HG02973 (cell line): ENCODE results near the gene CLASRP.
"Not testable (repeated sequence)": the region's sequence is repeated elsewhere in the genome, so short reads cannot be mapped to it uniquely, and the experiment has no call there.

ENCODE experiments used
- ATAC-seq: cut with Tn5 transposase; IDR thresholded peaks from one replicate; pipeline ENCODE4 v1.9.1; 2021; ENCODE audit warnings: moderate library complexity; ENCODE audit not compliant: unreplicated experiment

The CLASRP gene, protein sequence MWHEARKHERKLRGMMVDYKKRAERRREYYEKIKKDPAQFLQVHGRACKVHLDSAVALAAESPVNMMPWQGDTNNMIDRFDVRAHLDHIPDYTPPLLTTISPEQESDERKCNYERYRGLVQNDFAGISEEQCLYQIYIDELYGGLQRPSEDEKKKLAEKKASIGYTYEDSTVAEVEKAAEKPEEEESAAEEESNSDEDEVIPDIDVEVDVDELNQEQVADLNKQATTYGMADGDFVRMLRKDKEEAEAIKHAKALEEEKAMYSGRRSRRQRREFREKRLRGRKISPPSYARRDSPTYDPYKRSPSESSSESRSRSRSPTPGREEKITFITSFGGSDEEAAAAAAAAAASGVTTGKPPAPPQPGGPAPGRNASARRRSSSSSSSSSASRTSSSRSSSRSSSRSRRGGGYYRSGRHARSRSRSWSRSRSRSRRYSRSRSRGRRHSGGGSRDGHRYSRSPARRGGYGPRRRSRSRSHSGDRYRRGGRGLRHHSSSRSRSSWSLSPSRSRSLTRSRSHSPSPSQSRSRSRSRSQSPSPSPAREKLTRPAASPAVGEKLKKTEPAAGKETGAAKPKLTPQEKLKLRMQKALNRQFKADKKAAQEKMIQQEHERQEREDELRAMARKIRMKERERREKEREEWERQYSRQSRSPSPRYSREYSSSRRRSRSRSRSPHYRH

DNA sequence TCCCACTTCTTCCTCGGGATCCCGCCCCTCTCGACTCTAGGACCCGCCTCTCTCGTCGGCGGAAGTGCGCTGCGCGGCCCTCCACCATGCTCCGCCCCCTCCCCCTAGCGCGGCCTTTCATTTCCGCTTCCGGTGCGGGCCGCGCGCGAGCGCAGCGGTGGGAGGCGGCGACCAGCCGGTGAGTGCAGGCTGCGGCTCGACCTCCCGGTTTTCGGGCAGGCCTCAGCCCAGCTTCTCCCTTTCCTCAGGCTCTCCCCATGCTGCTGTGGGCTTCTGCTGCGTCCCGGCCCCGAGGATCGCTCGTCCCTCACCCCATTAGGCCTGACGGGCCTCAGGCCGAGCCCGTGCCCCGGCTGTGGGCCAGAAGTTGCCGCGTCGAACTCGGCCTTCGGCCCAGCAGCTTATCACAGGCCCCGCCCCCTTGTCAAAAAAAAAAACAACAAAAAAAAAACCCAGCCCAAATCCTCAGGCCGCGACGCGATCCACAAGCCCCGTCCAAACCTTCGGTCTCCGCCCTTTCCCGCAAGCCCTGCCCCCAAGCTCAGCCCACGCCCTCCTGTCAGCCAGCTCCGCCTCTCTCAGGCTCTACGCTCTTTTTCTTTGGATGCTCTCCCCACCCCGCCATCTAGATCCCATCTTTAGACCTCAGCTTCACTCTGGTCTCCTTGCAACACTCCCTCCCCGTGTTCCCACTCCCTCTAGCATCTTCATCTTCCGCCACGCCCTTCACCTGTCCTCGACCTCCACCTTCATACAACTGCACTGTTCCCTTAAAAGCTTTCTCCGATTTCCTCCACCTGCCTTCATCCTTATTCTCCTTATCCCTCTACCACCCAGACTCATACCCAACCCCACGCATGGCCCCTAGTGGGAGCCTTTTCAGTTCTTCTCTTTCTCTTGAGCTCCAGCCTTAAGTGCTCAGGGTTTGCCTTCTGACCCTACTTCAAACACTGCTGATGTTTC, at the start of gene CLASRP:
Gene CLASRP, plus strand, starts transcription at position 115 of the 963 bp plus-strand sequence. CDS start 1,168 bp downstream, outside the sequence.
- peak; percentile 78 for ATAC-seq

DNA sequence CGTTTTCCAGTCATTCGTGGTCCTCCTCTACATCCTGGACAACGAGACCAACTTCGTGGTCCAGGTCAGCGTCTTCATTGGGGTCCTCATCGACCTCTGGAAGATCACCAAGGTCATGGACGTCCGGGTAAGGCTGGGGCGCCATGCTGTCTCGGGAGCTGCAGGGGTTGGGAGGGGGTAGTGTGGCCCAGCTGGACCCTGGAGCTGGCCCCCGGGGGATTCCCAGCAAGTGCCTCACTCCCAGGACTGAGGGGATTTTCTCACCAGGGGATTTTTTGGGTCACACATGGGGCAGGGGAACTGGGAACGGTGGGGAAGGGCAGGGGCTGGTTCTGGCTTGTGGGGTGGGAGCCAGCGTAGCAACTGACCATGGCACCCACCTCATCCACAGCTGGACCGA, 48.4 kb upstream of the CLASRP start:
- no peak for ATAC-seq

DNA sequence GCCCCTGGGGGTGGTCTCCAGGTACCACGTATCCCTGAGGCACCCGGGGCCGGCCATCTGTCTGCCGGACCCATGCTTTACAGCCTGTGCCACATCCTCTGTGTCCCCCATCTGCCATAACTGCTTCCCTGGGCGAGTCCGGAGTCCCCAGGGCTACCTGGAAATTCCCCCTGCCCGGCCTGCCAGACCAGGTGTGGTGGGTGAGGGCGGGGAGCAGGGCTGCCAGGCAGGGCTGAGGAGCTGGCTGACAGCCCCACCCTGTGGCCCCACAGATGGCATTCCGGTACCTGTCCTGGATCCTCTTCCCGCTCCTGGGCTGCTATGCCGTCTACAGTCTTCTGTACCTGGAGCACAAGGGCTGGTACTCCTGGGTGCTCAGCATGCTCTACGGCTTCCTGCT, 47.9 kb upstream of the CLASRP start:
- no peak for ATAC-seq

DNA sequence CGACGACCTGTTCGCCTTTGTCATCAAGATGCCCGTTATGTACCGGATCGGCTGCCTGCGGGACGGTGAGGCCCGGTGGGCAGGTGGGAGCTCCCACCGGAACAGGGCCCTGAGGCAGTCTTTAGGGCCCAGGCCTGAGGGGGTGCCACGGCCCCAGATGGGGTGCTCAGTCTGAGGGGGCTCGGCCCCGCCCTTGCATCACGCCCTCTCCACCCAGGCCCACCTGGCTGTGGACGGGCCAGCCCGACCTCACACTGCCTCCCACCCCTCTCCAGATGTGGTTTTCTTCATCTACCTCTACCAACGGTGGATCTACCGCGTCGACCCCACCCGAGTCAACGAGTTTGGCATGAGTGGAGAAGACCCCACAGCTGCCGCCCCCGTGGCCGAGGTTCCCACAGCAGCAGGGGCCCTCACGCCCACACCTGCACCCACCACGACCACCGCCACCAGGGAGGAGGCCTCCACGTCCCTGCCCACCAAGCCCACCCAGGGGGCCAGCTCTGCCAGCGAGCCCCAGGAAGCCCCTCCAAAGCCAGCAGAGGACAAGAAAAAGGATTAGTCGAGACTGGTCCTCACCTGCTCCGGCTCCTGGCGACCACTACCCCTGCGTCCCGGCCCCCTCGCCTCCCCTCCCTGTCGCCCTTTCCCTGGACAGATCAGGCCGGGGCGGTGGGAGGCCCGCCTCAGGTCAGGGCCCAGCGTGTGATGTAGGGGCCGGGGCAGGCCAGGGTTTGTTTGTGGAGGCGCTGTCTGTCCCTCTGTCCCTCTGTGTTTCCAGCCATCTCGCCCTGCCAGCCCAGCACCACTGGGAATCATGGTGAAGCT, 46.3 kb upstream of the CLASRP start:
- ATAC-seq: no peak

GRCh38 chr19:44993526-44993925, 45.3 kb upstream of the CLASRP start:
- ATAC-seq: no peak

DNA sequence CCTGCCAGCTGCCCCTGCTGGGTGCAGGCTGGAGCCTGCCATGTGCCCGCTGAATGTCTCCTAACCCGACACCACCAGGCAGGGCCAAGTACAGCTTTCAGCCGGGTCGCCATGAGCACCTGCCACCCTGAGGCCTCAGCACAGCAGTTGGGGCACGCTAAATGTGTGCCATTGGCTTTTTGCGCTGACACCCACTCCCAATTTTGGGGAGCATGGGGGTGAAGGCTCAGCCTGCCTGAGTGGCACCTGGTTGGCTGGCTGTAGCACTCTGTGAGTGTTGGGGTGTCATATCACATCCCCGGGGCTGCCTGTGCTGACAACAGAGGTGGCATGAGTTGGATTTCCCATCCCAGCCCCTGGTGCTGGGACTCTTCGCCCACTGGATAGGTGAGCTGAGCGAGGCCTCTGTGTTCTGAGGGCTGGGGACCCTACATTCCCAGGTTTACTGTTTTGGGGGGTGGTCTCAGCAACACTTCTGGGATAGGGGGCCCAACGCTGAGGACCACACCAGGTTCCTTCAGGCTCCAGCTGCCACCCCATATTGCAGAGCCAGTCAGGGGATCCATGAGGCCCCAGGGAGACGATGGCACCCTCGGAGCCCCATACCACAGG, 44.8 kb upstream of the CLASRP start:
- ATAC-seq: no peak

DNA sequence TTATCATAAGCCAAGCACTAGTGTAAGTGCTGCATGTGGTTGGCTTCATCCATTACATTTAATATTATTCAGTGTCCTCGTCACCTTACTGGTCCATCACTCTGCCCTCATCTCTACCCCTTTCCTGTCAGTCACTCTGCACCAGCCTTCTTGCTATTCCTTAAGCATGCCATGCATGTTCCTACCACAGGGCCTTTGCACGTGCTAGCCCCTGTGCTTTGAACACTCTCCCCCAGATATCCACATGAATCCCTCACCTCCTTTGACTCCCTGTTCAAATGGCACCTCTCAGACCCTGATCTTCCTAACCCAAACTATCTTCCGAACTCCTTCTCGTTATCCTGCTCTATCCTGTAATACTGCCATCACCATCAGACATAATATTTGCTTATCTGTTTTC, 40.8 kb upstream of the CLASRP start:
- ATAC-seq: no peak

DNA sequence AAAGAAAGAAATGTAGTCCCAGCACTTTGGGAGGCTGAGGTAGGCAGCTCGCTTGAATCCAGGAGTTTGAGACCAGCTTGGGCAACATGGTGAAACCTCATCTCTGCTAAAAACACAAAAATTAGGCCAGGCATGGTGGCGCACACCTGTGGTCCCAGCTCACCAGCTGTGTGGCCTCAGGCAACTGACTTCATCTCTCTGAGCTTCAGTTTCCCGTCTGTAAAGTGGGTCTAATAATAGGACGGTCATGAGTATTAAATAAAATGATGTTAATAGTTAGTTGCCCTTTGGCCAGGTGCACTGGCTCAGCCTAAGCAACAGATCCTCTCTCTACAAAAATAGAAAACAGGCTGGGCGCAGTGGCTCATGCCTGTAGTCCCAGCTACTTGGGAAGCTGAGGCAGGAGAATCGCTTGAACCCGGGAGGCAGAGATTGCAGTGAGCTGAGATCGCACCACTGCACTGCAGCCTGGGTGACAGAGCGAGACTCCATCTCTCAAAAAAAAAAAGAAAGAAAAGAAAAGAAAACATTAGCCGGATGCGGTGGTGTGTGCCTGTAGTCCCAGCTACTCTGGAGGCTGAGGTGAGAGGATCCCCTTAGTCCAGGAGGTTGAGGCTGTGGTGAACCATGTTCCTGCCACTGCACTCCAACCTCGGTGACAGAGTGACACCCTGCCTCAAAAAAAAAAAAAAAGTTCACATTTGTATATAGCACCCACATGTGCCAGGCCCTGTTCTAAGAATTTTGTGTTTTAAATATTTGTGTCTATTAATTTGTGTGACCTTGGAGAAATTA, 39.5 kb upstream of the CLASRP start:
- not testable (repeated sequence) for ATAC-seq

- ATAC-seq: not testable (repeated sequence)
Measured at GRCh38 chr19:45000665-45001064, 38.2 kb upstream of the CLASRP start.

GRCh38 chr19:45001087-45001739, 37.6 kb upstream of the CLASRP start, which contains the start of gene RELB:
TSS of gene RELB (plus strand) at chr19:45001464. CDS start at chr19:45001580, 116 bp downstream.
- peak; percentile 37 for ATAC-seq

DNA sequence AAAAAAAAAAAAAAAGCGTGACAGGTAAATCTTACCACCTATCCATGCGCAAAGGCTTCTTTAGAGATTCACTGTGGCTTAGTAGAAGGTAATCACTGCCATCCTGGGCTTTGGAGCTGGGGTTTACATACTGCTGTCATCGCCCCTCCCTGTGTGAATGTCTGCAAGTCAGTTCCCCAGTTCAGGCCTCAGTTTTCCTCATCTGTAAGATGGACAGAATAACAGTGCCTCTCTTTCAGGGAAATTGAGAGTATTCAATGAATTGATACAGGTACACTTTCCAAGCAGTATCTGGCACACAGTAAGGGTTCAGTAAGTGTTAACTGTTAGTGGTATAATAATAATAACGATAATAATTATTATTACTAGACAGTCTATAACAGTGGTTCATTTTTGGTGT, 35.4 kb upstream of the CLASRP start:
- no peak for ATAC-seq

DNA sequence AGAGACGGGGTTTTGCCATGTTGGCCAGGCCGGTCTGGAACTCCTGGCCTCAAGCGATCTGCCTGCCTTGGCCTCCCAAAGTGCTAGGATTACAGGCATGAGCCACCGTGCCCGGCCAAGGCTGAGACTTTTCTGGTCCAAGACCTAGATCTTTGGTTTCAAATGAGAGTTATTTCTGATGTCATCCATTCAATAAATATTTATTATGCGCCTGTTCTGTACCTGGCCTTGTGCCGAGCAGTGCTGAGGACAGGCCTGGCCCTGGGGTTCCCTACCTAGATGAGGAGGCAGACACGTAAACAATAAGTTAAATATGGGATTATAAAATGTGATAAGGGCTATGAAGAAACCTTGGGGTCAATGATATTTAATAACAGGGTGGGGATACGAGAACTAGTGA, 33.1 kb upstream of the CLASRP start:
- no peak for ATAC-seq

DNA sequence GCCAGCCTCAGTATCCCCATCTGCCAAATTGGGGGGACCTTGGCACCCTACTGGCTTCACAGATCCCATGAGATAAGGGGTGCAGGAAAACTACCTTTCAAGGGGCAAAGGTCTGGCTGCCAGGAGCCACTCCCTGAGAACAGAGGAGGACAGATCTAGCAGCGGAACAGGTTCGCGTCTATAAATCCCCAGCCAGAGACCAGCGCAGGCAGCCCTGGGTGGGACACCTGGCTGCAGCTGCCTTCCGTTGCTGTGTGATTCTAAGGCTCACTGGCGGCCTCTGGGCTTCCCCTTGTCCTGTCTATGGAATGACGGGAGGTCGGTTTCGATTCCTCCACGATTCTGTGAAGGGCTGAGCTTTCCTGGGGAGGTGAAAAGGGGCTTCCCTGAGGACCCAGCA, 30.3 kb upstream of the CLASRP start:
- no peak for ATAC-seq

- no peak for ATAC-seq
Measured at GRCh38 chr19:45009625-45010255, 29.1 kb upstream of the CLASRP start.

GRCh38 chr19:45010306-45010705, 28.5 kb upstream of the CLASRP start:
- no peak for ATAC-seq

GRCh38 chr19:45011959-45012358, 26.9 kb upstream of the CLASRP start:
- no peak for ATAC-seq

DNA sequence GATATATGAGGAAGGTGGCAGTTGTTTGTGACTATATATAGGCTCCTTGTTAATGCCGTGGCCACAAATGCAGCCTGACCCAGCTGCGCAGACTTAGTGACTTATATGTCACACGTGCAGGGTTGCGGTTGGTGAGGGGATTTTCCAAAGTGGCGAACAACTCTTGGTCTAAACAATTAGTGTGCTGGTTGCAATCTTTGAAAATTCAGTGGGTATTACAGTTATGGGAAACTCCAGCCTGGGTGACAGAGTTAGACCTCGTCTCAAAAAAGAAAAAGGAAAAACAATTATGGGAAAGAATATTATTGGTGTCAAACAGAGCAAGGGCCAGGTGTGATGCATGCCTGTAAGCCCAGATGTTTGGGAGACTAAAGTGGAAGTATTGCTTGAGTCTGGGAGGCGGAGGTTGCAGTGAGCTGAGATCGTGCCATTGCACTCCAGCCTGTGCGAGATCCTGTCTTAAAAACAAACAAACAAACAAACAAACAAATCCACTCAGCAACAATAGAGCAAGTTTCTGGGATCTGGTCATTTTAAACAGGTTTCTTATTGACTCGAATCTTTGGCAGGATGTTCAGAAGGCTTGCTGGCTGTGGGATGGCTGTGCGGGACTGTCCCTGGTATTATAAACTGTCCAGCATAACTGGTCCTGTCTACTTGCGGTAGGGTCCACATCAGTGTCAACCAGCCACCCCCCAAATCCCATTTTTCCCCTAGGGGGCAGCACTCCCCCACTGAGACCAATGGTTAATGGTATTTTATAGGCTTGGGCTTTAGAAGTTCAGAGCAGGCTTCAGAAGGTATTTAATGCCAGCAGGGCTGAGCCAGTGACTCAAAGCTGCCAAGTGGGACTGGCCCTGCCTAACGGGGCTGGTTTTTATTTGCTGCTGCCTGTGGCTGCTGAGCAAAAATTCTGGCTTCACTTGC, 22.2 kb upstream of the CLASRP start:
- peak; percentile 64 for ATAC-seq
